Measurements from ENCODE around the gene MTFR2. TPM values are rescaled to one million over a fixed set of nuclear protein-coding genes. Genes with fewer than 3 reads are reported as not detected.
"Not testable (repeated sequence)": the region's sequence is repeated elsewhere in the genome, so short reads cannot be mapped to it uniquely, and the experiment has no call there.

The MTFR2 gene
- total RNA-seq, 1 donor from 2014 or later = 3.9 TPM

- no peak for DNase-seq (ENCODE audit: extremely low spot score, unreplicated experiment)
- Mint-ChIP-seq H3K27me3 (no peaks in the 10 kb centered on the region), H3K27ac (no peak overlapping the region), H3K4me1 (ENCODE audit: unreplicated experiment) (peaks cover 6% of the 10 kb centered on the region), H3K9me3 (peaks cover 8% of the 10 kb centered on the region), H3K4me3 (no peak overlapping the region), H3K36me3 (no peaks in the 10 kb centered on the region)
- TF ChIP-seq CTCF (conservative IDR thresholded peaks at IDR 0.05) = peak; percentile 100
These were observed 24.0 kb downstream of the MTFR2 start for GRCh38 chr6:136226027-136226673.

GRCh38 chr6:136225496-136225895 is 24.6 kb downstream of the MTFR2 start:
- DNase-seq (ENCODE audit: extremely low spot score, unreplicated experiment) = no peak
- H3K9me3 Mint-ChIP-seq = peaks cover 12% of the 10 kb centered on the region
- H3K27me3 Mint-ChIP-seq = no peaks in the 10 kb centered on the region
- no peak for TF ChIP-seq CTCF (conservative IDR thresholded peaks at IDR 0.05)
- H3K4me1 Mint-ChIP-seq (ENCODE audit: unreplicated experiment) = peaks cover 6% of the 10 kb centered on the region
- no peak overlapping the region for H3K27ac Mint-ChIP-seq
- H3K36me3 Mint-ChIP-seq = no peaks in the 10 kb centered on the region
- H3K4me3 Mint-ChIP-seq = no peak overlapping the region

- not testable (repeated sequence) for H3K36me3 Mint-ChIP-seq; H3K4me3 Mint-ChIP-seq; H3K27me3 Mint-ChIP-seq; H3K4me1 Mint-ChIP-seq (ENCODE audit: unreplicated experiment); DNase-seq (ENCODE audit: extremely low spot score, unreplicated experiment); H3K27ac Mint-ChIP-seq
- H3K9me3 Mint-ChIP-seq = peaks cover 15% of the 10 kb centered on the region
These were observed 25.1 kb downstream of the MTFR2 start for GRCh38 chr6:136224974-136225373.

GRCh38 chr6:136216503-136217401 is 33.4 kb downstream of the MTFR2 start:
- no peak overlapping the region for H3K27ac Mint-ChIP-seq
- H3K4me3 Mint-ChIP-seq = no peak overlapping the region
- no peak for DNase-seq (ENCODE audit: extremely low spot score, unreplicated experiment)
- no peaks in the 10 kb centered on the region for H3K27me3 Mint-ChIP-seq
- TF ChIP-seq CTCF (conservative IDR thresholded peaks at IDR 0.05) = no peak
- H3K9me3 Mint-ChIP-seq = peaks cover 9% of the 10 kb centered on the region
- no peaks in the 10 kb centered on the region for H3K4me1 Mint-ChIP-seq (ENCODE audit: unreplicated experiment)
- H3K36me3 Mint-ChIP-seq = no peaks in the 10 kb centered on the region

GRCh38 chr6:136213853-136214252 is 36.3 kb downstream of the MTFR2 start:
- no peaks in the 10 kb centered on the region for H3K36me3 Mint-ChIP-seq
- H3K4me1 Mint-ChIP-seq (ENCODE audit: unreplicated experiment) = no peaks in the 10 kb centered on the region
- TF ChIP-seq CTCF (conservative IDR thresholded peaks at IDR 0.05) = no peak
- H3K27ac Mint-ChIP-seq = no peak overlapping the region
- no peaks in the 10 kb centered on the region for H3K9me3 Mint-ChIP-seq
- no peak for DNase-seq (ENCODE audit: extremely low spot score, unreplicated experiment)
- H3K27me3 Mint-ChIP-seq = no peaks in the 10 kb centered on the region
- H3K4me3 Mint-ChIP-seq = no peak overlapping the region

GRCh38 chr6:136213012-136213539 is 37.0 kb downstream of the MTFR2 start:
- Mint-ChIP-seq H3K4me1 (ENCODE audit: unreplicated experiment) (no peaks in the 10 kb centered on the region), H3K9me3 (no peaks in the 10 kb centered on the region), H3K4me3 (no peak overlapping the region), H3K36me3 (no peaks in the 10 kb centered on the region), H3K27ac (no peak overlapping the region), H3K27me3 (no peaks in the 10 kb centered on the region)
- TF ChIP-seq CTCF (conservative IDR thresholded peaks at IDR 0.05) = no peak
- DNase-seq (ENCODE audit: extremely low spot score, unreplicated experiment) = no peak
